ENCODE results near the gene ADCK1.

- no peak for TF ChIP-seq CTCF (IDR thresholded peaks at IDR 0.05; ENCODE audit: insufficient read depth, low read length, poor library complexity, severe bottlenecking)
- no peak for TF ChIP-seq EZH2phosphoT487 (conservative IDR thresholded peaks at IDR 0.05; ENCODE audit: low read length)
Measured at GRCh38 chr14:77886010-77886409, 86.1 kb downstream of the ADCK1 start.
